HCT116 (cell line): ENCODE data around the gene FBN1. TPM values are rescaled to one million over a fixed set of nuclear protein-coding genes. Genes with fewer than 3 reads are reported as not detected.

Experiments used
- ATAC-seq: fragments of 200-7000 bp; cut with Tn5 transposase; 2 replicates; pipeline ENCODE4 v1.9.1; 2020; ENCODE audit warnings: mild to moderate bottlenecking, moderate library complexity
- BruUV-seq: library from RNA; stranded (reverse); fragments of 400-500 nt; replicated peaks from 2 replicates; lab custom pipeline; 2021; lab: Mats Ljungman, UMichigan
- CTCF ChIA-PET: fragments of 300-600 bp; sonication (Branson Sonifier 250); formaldehyde crosslinking; loops from one replicate; lab custom pipeline; 2021; ENCODE audit warnings: antibody characterized with exemption; lab: Charles Lee
- POLR2A ChIA-PET: fragments of 300-600, 350-600 bp; sonication (Branson Sonifier 250); formaldehyde crosslinking; loops from one replicate; lab custom pipeline; 2021; ENCODE audit warnings: antibody characterized with exemption; lab: Charles Lee
- RAD21 ChIA-PET, 2 experiments: fragments of 300-600 bp; sonication (Branson Sonifier 250); formaldehyde crosslinking; loops; one replicate each; lab custom pipeline; 2023; ENCODE audit warnings: low total read pairs in 2 of 2; ENCODE audit not compliant: uncharacterized antibody in 2 of 2, unreplicated experiment in 2 of 2, low non-redundant PET in 1 of 2; lab: Charles Lee
- DNase-seq: peaks from one replicate; pipeline ENCODE4 v3.0.0-alpha.2; 2010; ENCODE audit warnings: low read depth, low spot score
- H2AFZ ChIP-seq: fragments of 200-600 bp; shearing (Covaris generic), sonication (generic); 2 replicates; pipeline ENCODE4 v1.6.1; 2017; ENCODE audit warnings: low read depth, mixed run types, mixed read lengths, antibody characterized with exemption, low read length; ENCODE audit not compliant: poor library complexity, severe bottlenecking
- H3K27ac ChIP-seq: 2 replicates; pipeline ENCODE4 v1.5.1; 2012; ENCODE audit warnings: low read depth, low read length
- H3K27me3 ChIP-seq: fragments of 200-600 bp; sonication (generic); 2 replicates; pipeline ENCODE4 v1.6.1; 2016; ENCODE audit warnings: mixed run types, low read length, mixed read lengths; ENCODE audit not compliant: insufficient read depth
- H3K36me3 ChIP-seq, 2 experiments: fragments of 200-500 bp in 1 of 2; fragments of 200-600 bp in 1 of 2; sonication (Bioruptor generic) in 1 of 2; sonication (generic) in 1 of 2; 2 replicates each; pipeline versions ENCODE4 v1.5.1 to v1.6.1; 2014 to 2016; ENCODE audit warnings: low read length in 2 of 2, inconsistent platforms in 1 of 2, mixed read lengths in 1 of 2, mixed run types in 1 of 2; ENCODE audit not compliant: insufficient read depth in 2 of 2, control insufficient read depth in 1 of 2
- H3K4me1 ChIP-seq, 2 experiments: fragments of 200-600 bp in 1 of 2; sonication (generic) in 1 of 2; 2 replicates each; pipeline versions ENCODE4 v1.5.1 to v1.6.1; 2012 to 2017; ENCODE audit warnings: low read length in 2 of 2, inconsistent platforms in 1 of 2, mild to moderate bottlenecking in 1 of 2, mixed read lengths in 1 of 2, mixed run types in 1 of 2, moderate library complexity in 1 of 2; ENCODE audit not compliant: insufficient read depth in 2 of 2, control insufficient read depth in 1 of 2
- H3K4me2 ChIP-seq: fragments of 200-600 bp; sonication (generic); 2 replicates; pipeline ENCODE4 v1.6.1; 2017; ENCODE audit warnings: mixed run types, low read length, mixed read lengths
- H3K4me3 ChIP-seq, 2 experiments: fragments of 200-600 bp in 1 of 2; sonication (generic) in 1 of 2; replicated peaks in 1 of 2; 2 replicates each; pipeline ENCODE4 v1.5.1; 2011 to 2016; ENCODE audit warnings: low read length in 2 of 2, control low read depth in 1 of 2, low read depth in 1 of 2, mild to moderate bottlenecking in 1 of 2, mixed read lengths in 1 of 2, mixed run types in 1 of 2
- H3K79me2 ChIP-seq: fragments of 200-600 bp; sonication (generic); 2 replicates; pipeline ENCODE4 v1.6.1; 2017; ENCODE audit warnings: mild to moderate bottlenecking, mixed run types, low read length, moderate library complexity, mixed read lengths; ENCODE audit not compliant: insufficient read depth
- H3K9ac ChIP-seq: fragments of 200-600 bp; sonication (generic); 2 replicates; pipeline ENCODE4 v1.6.1; 2016; ENCODE audit warnings: low read length, mixed read lengths
- H3K9me2 ChIP-seq: fragments of 200-600 bp; sonication (generic), shearing (Covaris generic); 2 replicates; pipeline ENCODE4 v1.6.1; 2017; ENCODE audit warnings: mixed run types, mild to moderate bottlenecking, moderate library complexity; ENCODE audit not compliant: insufficient read depth
- H3K9me3 ChIP-seq, 2 experiments: fragments of 200-500 bp in 1 of 2; fragments of 200-600 bp in 1 of 2; sonication (Bioruptor generic) in 1 of 2; sonication (generic) in 1 of 2; 2 replicates each; pipeline ENCODE4 v1.6.1; 2014 to 2017; ENCODE audit warnings: low read length in 2 of 2, mixed read lengths in 2 of 2, inconsistent platforms in 1 of 2, low read depth in 1 of 2, mild to moderate bottlenecking in 1 of 2, mixed run types in 1 of 2, moderate library complexity in 1 of 2; ENCODE audit not compliant: control insufficient read depth in 1 of 2, insufficient read depth in 1 of 2
- H4K20me1 ChIP-seq: fragments of 200-600 bp; sonication (generic), shearing (Covaris generic); 2 replicates; pipeline ENCODE4 v1.6.1; 2017; ENCODE audit warnings: mixed run types, mild to moderate bottlenecking, moderate library complexity; ENCODE audit not compliant: insufficient read depth
- CEBPB ChIP-seq: IDR thresholded peaks from 2 replicates; pipeline ENCODE4 v1.6.1; 2012; ENCODE audit warnings: low read depth
- CTCF ChIP-seq, 3 experiments: fragments of 200-600 bp in 1 of 3; sonication (generic) in 1 of 3; IDR thresholded peaks in 2 of 3; conservative IDR thresholded peaks in 1 of 3; 2 replicates each; pipeline ENCODE4 v1.5.1; 2012 to 2017; ENCODE audit warnings: low read depth in 2 of 3, low read length in 2 of 3, antibody characterized with exemption in 1 of 3, borderline replicate concordance in 1 of 3, control low read depth in 1 of 3, mild to moderate bottlenecking in 1 of 3, mixed read lengths in 1 of 3, mixed run types in 1 of 3, moderate library complexity in 1 of 3; ENCODE audit not compliant: insufficient read depth in 1 of 3
- EGR1 ChIP-seq: IDR thresholded peaks from 2 replicates; pipeline ENCODE4 v1.6.1; 2012; ENCODE audit warnings: low read depth
- ELF1 ChIP-seq: IDR thresholded peaks from 2 replicates; pipeline ENCODE4 v1.6.1; 2012; ENCODE audit warnings: low read depth, borderline replicate concordance
- EZH2 ChIP-seq: fragments of 200-600 bp; sonication (generic); IDR thresholded peaks from 2 replicates; pipeline ENCODE4 v1.6.1; 2017; ENCODE audit warnings: antibody characterized with exemption, mixed run types
- EZH2phosphoT487 ChIP-seq: fragments of 200-600 bp; IDR thresholded peaks from 2 replicates; pipeline ENCODE4 v1.6.1; 2018; ENCODE audit warnings: antibody characterized with exemption, borderline replicate concordance
- FOSL1 ChIP-seq: IDR thresholded peaks from 2 replicates; pipeline ENCODE4 v1.6.1; 2012; ENCODE audit warnings: low read depth
- POLR2A ChIP-seq: IDR thresholded peaks from 2 replicates; pipeline ENCODE4 v1.7.0; 2011; ENCODE audit warnings: borderline replicate concordance; ENCODE audit not compliant: insufficient read depth, insufficient read length; ENCODE audit errors: extremely low read depth
- POLR2AphosphoS5 ChIP-seq: IDR thresholded peaks from 2 replicates; pipeline ENCODE4 v1.6.1; 2011; ENCODE audit warnings: mild to moderate bottlenecking, low read depth, low read length, moderate library complexity
- RAD21 ChIP-seq: IDR thresholded peaks from 2 replicates; pipeline ENCODE4 v1.6.1; 2012; ENCODE audit warnings: low read depth, mild to moderate bottlenecking
- SP1 ChIP-seq: IDR thresholded peaks from 2 replicates; pipeline ENCODE4 v1.6.1; 2012; ENCODE audit warnings: low read depth
- YY1 ChIP-seq: IDR thresholded peaks from 2 replicates; pipeline ENCODE4 v1.6.1; 2011; ENCODE audit warnings: low read length, low read depth, moderate library complexity, mild to moderate bottlenecking; ENCODE audit not compliant: insufficient replicate concordance; ENCODE audit errors: extremely low read depth
- ZFX ChIP-seq: fragments of 450-650 bp; IDR thresholded peaks from 2 replicates; pipeline ENCODE4 v1.6.1; 2017
- ZNF274 ChIP-seq: fragments of 200-500 bp; sonication (Bioruptor generic); IDR thresholded peaks from 2 replicates; pipeline ENCODE4 v1.6.1; 2014; ENCODE audit warnings: mild to moderate bottlenecking, low read depth, low read length, inconsistent platforms
- intact Hi-C: fragments of 100-400 bp; cut with micrococcal nuclease; formaldehyde crosslinking; loops from 2 replicates; pipeline ENCODE4 v1.10.0; 2022
- total RNA-seq: library from RNA; stranded (reverse); gene quantifications from one replicate; pipeline ENCODE4 v1.2.1, GENCODE V29; 2021; ENCODE audit not compliant: unreplicated experiment
- TF ChIP-seq, protein P1 (sequence below): IDR thresholded peaks from 2 replicates; pipeline ENCODE4 v1.6.1; 2012; ENCODE audit warnings: low read depth
- TF ChIP-seq, protein P2 (sequence below): IDR thresholded peaks from 2 replicates; pipeline ENCODE4 v1.6.1; 2012

The FBN1 gene
- total RNA-seq, 1 experiment from 2014 or later = 1.7 TPM

DNA sequence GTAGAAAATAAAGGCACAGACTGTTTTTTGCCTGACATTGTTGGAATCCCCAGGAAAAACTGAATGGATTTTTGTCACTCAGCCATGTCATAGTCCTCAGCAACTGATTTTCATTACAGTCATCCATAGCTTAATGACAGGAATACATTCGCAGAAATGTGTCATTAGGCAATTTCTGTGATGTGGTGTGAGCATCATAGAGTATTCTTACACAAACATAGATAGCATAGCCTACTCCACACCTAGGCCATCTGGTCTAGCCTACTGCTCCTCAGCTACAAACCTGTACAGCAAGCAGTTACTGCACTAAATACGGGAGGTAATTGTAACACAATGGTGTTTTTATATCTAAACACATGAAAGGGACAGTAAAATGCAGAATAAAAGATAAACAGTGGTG is 34.4 kb upstream of the FBN1 start (continued):
- TF ChIP-seq, protein P1, sequence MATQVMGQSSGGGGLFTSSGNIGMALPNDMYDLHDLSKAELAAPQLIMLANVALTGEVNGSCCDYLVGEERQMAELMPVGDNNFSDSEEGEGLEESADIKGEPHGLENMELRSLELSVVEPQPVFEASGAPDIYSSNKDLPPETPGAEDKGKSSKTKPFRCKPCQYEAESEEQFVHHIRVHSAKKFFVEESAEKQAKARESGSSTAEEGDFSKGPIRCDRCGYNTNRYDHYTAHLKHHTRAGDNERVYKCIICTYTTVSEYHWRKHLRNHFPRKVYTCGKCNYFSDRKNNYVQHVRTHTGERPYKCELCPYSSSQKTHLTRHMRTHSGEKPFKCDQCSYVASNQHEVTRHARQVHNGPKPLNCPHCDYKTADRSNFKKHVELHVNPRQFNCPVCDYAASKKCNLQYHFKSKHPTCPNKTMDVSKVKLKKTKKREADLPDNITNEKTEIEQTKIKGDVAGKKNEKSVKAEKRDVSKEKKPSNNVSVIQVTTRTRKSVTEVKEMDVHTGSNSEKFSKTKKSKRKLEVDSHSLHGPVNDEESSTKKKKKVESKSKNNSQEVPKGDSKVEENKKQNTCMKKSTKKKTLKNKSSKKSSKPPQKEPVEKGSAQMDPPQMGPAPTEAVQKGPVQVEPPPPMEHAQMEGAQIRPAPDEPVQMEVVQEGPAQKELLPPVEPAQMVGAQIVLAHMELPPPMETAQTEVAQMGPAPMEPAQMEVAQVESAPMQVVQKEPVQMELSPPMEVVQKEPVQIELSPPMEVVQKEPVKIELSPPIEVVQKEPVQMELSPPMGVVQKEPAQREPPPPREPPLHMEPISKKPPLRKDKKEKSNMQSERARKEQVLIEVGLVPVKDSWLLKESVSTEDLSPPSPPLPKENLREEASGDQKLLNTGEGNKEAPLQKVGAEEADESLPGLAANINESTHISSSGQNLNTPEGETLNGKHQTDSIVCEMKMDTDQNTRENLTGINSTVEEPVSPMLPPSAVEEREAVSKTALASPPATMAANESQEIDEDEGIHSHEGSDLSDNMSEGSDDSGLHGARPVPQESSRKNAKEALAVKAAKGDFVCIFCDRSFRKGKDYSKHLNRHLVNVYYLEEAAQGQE = no peak
- TF ChIP-seq ZNF274 (no peak), FOSL1 (no peak), YY1 (no peak), POLR2AphosphoS5 (no peak), EZH2phosphoT487 (no peak)

DNA sequence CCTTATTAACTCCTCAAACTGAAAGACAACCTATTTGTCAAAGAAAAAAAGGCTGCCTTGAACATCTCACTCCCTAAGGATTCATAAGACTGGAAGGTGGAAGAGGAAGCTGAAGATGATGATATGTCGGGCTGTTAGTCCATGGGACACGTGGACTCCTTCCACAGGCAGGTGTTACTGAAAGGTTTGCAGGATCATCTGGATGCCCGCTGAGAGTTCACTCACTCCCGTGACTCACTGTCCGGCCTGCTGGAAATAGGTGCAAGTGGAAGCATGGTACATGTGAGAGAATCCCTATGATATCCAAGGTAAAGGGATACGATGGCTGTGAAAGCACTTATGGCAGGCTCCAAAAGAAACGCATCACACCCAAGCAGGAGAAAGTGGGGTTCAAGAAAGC is 33.3 kb upstream of the FBN1 start:
- H3K36me3 ChIP-seq = no peaks in the 10 kb centered on the region
- DNase-seq (no peak), ATAC-seq (no peak)
- no peak overlapping the region for H2AFZ ChIP-seq
- no peaks in the 10 kb centered on the region for H3K4me1 ChIP-seq
- no peaks in the 10 kb centered on the region for H3K9me3 ChIP-seq
- CTCF ChIA-PET = no interaction called here
- H3K4me2 ChIP-seq = no peak overlapping the region
- H3K79me2 ChIP-seq = no peaks in the 10 kb centered on the region
- no TSS peak for BruUV-seq
- RAD21 ChIA-PET = no interaction called here
- H4K20me1 ChIP-seq = no peaks in the 10 kb centered on the region
- H3K27me3 ChIP-seq = no peaks in the 10 kb centered on the region
- no peak overlapping the region for H3K27ac ChIP-seq
- no peak overlapping the region for H3K4me3 ChIP-seq
- no peaks in the 10 kb centered on the region for H3K9me2 ChIP-seq
- intact Hi-C loops = no loop called here
- POLR2A ChIA-PET = no interaction called here
- no peak overlapping the region for H3K9ac ChIP-seq
- TF ChIP-seq EGR1 (no peak), POLR2A (no peak), CEBPB (no peak), FOSL1 (no peak), SP1 (no peak), ZNF274 (no peak), POLR2AphosphoS5 (no peak), EZH2phosphoT487 (no peak), YY1 (no peak), CTCF (IDR thresholded peaks at IDR 0.05 in 2 of 3, conservative IDR thresholded peaks at IDR 0.05 in 1 of 3; ENCODE audit: borderline replicate concordance in 1 of 3, insufficient read depth in 1 of 3, low read depth in 2 of 3, low read length in 2 of 3) (no peak), ELF1 (no peak), ZFX (no peak), EZH2 (no peak), RAD21 (no peak)
- TF ChIP-seq, protein P1 = no peak
- TF ChIP-seq, protein P2, sequence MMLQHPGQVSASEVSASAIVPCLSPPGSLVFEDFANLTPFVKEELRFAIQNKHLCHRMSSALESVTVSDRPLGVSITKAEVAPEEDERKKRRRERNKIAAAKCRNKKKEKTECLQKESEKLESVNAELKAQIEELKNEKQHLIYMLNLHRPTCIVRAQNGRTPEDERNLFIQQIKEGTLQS = no peak
